Panc1 (cell line): ENCODE results near the gene FBXW12. TPM values are rescaled to one million over a fixed set of nuclear protein-coding genes. Genes with fewer than 3 reads are reported as not detected.

Experiments used
- ATAC-seq: fragments of 200-7000 bp; cut with Tn5 transposase; 2 replicates; pipeline ENCODE4 v1.9.1; 2020; ENCODE audit warnings: mild to moderate bottlenecking, moderate library complexity
- BruUV-seq: library from RNA; stranded (reverse); fragments of 400-500 nt; replicated peaks from 2 replicates; lab custom pipeline; 2021; lab: Mats Ljungman, UMichigan
- CTCF ChIA-PET: fragments of 300-600 bp; sonication (Branson Sonifier 250); formaldehyde crosslinking; loops from one replicate; lab custom pipeline; 2022; ENCODE audit warnings: antibody characterized with exemption; lab: Charles Lee
- POLR2A ChIA-PET: fragments of 300-600 bp; sonication (Branson Sonifier 250); formaldehyde crosslinking; loops from one replicate; lab custom pipeline; 2022; ENCODE audit warnings: antibody characterized with exemption; lab: Charles Lee
- DNase-seq: peaks from one replicate; pipeline ENCODE4 v3.0.0-alpha.2; 2010; ENCODE audit warnings: low read depth, low spot score
- H3K27ac ChIP-seq: 2 replicates; pipeline ENCODE4 v1.5.1; 2011; ENCODE audit warnings: mild to moderate bottlenecking, low read length, inconsistent platforms
- H3K27me3 ChIP-seq: fragments of 200-500 bp; sonication (Bioruptor generic); 2 replicates; pipeline ENCODE4 v1.6.0; 2014; ENCODE audit warnings: low read length, inconsistent platforms; ENCODE audit not compliant: control insufficient read depth, insufficient read depth
- H3K36me3 ChIP-seq: fragments of 200-500 bp; sonication (Bioruptor generic); 2 replicates; pipeline ENCODE4 v1.5.1; 2014; ENCODE audit warnings: inconsistent platforms, mild to moderate bottlenecking, low read length, moderate library complexity; ENCODE audit not compliant: control insufficient read depth, insufficient read depth
- H3K4me1 ChIP-seq: 2 replicates; pipeline ENCODE4 v1.5.1; 2011; ENCODE audit warnings: inconsistent platforms, mild to moderate bottlenecking, low read length, moderate library complexity; ENCODE audit not compliant: control insufficient read depth, insufficient read depth
- H3K4me3 ChIP-seq, 2 experiments: 2 replicates each; pipeline ENCODE4 v1.5.1; 2011 to 2012; ENCODE audit warnings: low read depth in 2 of 2, low read length in 2 of 2, mild to moderate bottlenecking in 2 of 2, inconsistent platforms in 1 of 2, moderate library complexity in 1 of 2
- H3K9me3 ChIP-seq: fragments of 200-500 bp; sonication (Bioruptor generic); 2 replicates; pipeline ENCODE4 v1.5.1; 2014; ENCODE audit warnings: low read depth, mild to moderate bottlenecking, inconsistent platforms, low read length, moderate library complexity; ENCODE audit not compliant: control insufficient read depth, insufficient read depth
- CTCF ChIP-seq: fragments of 450-650 bp; IDR thresholded peaks from 2 replicates; pipeline ENCODE4 v1.5.1; 2017; ENCODE audit warnings: mild to moderate bottlenecking
- POLR2AphosphoS5 ChIP-seq: IDR thresholded peaks from 2 replicates; pipeline ENCODE4 v1.6.1; 2012; ENCODE audit warnings: mild to moderate bottlenecking, low read depth, low read length, moderate library complexity
- SIN3A ChIP-seq: IDR thresholded peaks from 2 replicates; pipeline ENCODE4 v1.6.1; 2012; ENCODE audit warnings: low read depth, mild to moderate bottlenecking, low read length, moderate library complexity, borderline replicate concordance; ENCODE audit not compliant: insufficient read depth
- TCF7L2 ChIP-seq: IDR thresholded peaks from 2 replicates; pipeline ENCODE4 v1.6.1; 2011; ENCODE audit warnings: mild to moderate bottlenecking, low read depth, low read length, inconsistent platforms
- in situ Hi-C: cut with HindIII; loops from 2 replicates; pipeline ENCODE4 v1.10.0; 2016; ENCODE audit warnings: low sequenced_read_pairs, low pct_unique_long_range_greater_than_20kb
- intact Hi-C: fragments of 100-400 bp; cut with micrococcal nuclease; formaldehyde crosslinking; loops from one replicate; pipeline ENCODE4 v1.10.0; 2022; ENCODE audit not compliant: unreplicated experiment
- total RNA-seq: library from RNA; stranded (reverse); gene quantifications from one replicate; pipeline ENCODE4 v1.2.1, GENCODE V29; 2021; ENCODE audit not compliant: unreplicated experiment
- TF ChIP-seq, protein P1 (sequence below), 2 experiments: IDR thresholded peaks; 2 replicates each; pipeline ENCODE4 v1.6.1; 2011 to 2012; ENCODE audit warnings: low read depth in 2 of 2, control low read depth in 1 of 2, low read length in 1 of 2, mild to moderate bottlenecking in 1 of 2, moderate library complexity in 1 of 2; ENCODE audit not compliant: insufficient read depth in 1 of 2

Gene FBXW12
- total RNA-seq, 1 experiment from 2014 or later: not detected

- H3K27me3 ChIP-seq: no peaks in the 10 kb centered on the region
- DNase-seq (no peak), ATAC-seq (no peak)
- ChIA-PET CTCF (interaction anchor here (1.1 kb wide), 1 partner anchor 13 kb away, joined by 3 read pairs; no protein-coding TSS in a partner anchor), POLR2A (no interaction called here)
- no peak overlapping the region for H3K4me3 ChIP-seq
- no peak for TF ChIP-seq SIN3A
- TF ChIP-seq TCF7L2: no peak
- TF ChIP-seq POLR2AphosphoS5: no peak
- TF ChIP-seq, protein P1, sequence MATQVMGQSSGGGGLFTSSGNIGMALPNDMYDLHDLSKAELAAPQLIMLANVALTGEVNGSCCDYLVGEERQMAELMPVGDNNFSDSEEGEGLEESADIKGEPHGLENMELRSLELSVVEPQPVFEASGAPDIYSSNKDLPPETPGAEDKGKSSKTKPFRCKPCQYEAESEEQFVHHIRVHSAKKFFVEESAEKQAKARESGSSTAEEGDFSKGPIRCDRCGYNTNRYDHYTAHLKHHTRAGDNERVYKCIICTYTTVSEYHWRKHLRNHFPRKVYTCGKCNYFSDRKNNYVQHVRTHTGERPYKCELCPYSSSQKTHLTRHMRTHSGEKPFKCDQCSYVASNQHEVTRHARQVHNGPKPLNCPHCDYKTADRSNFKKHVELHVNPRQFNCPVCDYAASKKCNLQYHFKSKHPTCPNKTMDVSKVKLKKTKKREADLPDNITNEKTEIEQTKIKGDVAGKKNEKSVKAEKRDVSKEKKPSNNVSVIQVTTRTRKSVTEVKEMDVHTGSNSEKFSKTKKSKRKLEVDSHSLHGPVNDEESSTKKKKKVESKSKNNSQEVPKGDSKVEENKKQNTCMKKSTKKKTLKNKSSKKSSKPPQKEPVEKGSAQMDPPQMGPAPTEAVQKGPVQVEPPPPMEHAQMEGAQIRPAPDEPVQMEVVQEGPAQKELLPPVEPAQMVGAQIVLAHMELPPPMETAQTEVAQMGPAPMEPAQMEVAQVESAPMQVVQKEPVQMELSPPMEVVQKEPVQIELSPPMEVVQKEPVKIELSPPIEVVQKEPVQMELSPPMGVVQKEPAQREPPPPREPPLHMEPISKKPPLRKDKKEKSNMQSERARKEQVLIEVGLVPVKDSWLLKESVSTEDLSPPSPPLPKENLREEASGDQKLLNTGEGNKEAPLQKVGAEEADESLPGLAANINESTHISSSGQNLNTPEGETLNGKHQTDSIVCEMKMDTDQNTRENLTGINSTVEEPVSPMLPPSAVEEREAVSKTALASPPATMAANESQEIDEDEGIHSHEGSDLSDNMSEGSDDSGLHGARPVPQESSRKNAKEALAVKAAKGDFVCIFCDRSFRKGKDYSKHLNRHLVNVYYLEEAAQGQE (IDR thresholded peaks at IDR 0.05; ENCODE audit: insufficient read depth in 1 of 2, low read depth in 2 of 2, low read length in 1 of 2): no peak
- no peak for TF ChIP-seq CTCF
- peaks cover 3% of the 10 kb centered on the region; the same call in 1 of the 2 replicates for H3K4me1 ChIP-seq
- no peaks in the 10 kb centered on the region for H3K36me3 ChIP-seq
- intact Hi-C loops: no loop called here
- in situ Hi-C loops: no loop called here
- H3K27ac ChIP-seq: no peak overlapping the region
- no TSS peak for BruUV-seq
- no peaks in the 10 kb centered on the region for H3K9me3 ChIP-seq
Observed at GRCh38 chr3:48423241-48423882, 51.3 kb downstream of the FBXW12 start.

- DNase-seq: no peak
- in situ Hi-C loops (no loop called here), intact Hi-C loops (no loop called here)
- ChIA-PET POLR2A (no interaction called here), CTCF (interaction anchor here (1.1 kb wide), 1 partner anchor 12 kb away, joined by 3 read pairs; no protein-coding TSS in a partner anchor)
- BruUV-seq: no TSS peak
- Histone ChIP-seq H3K4me1 (peaks cover 4% of the 10 kb centered on the region; the same call in 1 of the 2 replicates), H3K4me3 (no peak overlapping the region), H3K27me3 (no peaks in the 10 kb centered on the region), H3K9me3 (no peaks in the 10 kb centered on the region), H3K27ac (no peak overlapping the region), H3K36me3 (no peaks in the 10 kb centered on the region)
- TF ChIP-seq, protein P1 (IDR thresholded peaks at IDR 0.05; ENCODE audit: insufficient read depth in 1 of 2, low read depth in 2 of 2, low read length in 1 of 2): no peak
- TF ChIP-seq CTCF (no peak), POLR2AphosphoS5 (no peak), TCF7L2 (no peak), SIN3A (no peak)
- no peak for ATAC-seq
Observed at GRCh38 chr3:48423883-48424695, 52.1 kb downstream of the FBXW12 start.
